Right lobe of liver (tissue), 4 donors: Measurements from ENCODE around the gene UBAP1L.
"Not testable (repeated sequence)": the region's sequence is repeated elsewhere in the genome, so short reads cannot be mapped to it uniquely, and the experiment has no call there.

Experiments used
- POLR2A ChIP-seq: fragments of 450-650 bp; IDR thresholded peaks from one replicate; pipeline ENCODE4 v1.6.1; 2017; ENCODE audit warnings: antibody characterized with exemption, mild to moderate bottlenecking
- TF ChIP-seq, protein P1 (sequence below), 4 donors: fragments of 200-600 bp in 3 of 4; fragments of 450-650 bp in 1 of 4; IDR thresholded peaks; one replicate each; pipeline versions ENCODE4 v1.5.1 to v1.8.0; 2016 to 2022; ENCODE audit warnings: antibody characterized with exemption in 4 of 4, mild to moderate bottlenecking in 2 of 4
- donor health status: DM: no; HTN: no; CAD: no.
- donor health status: DM: no; HTN: no; CAD: no.
- donor health status: DM: no; HTN: yes; CAD: no.

DNA sequence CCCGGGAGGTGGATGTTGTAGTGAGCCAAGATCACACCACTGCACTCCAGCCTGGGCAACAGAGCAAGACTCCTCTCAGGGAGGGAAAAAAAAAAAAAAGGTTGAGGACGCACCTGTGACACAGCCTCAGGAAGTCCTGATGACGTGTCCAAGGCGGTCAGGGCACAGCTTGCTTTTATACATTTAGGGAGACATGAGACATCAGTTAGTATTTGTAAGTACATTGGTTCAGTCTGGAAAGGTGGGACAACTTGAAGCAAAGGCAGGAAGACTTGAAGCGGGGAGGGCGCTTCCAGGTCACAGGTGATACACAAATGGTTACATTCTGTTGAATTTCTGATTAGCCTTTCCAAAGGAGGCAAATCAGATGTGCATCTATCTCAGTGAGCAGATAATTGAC lies 23.6 kb upstream of the UBAP1L start:
- TF ChIP-seq, protein P1, sequence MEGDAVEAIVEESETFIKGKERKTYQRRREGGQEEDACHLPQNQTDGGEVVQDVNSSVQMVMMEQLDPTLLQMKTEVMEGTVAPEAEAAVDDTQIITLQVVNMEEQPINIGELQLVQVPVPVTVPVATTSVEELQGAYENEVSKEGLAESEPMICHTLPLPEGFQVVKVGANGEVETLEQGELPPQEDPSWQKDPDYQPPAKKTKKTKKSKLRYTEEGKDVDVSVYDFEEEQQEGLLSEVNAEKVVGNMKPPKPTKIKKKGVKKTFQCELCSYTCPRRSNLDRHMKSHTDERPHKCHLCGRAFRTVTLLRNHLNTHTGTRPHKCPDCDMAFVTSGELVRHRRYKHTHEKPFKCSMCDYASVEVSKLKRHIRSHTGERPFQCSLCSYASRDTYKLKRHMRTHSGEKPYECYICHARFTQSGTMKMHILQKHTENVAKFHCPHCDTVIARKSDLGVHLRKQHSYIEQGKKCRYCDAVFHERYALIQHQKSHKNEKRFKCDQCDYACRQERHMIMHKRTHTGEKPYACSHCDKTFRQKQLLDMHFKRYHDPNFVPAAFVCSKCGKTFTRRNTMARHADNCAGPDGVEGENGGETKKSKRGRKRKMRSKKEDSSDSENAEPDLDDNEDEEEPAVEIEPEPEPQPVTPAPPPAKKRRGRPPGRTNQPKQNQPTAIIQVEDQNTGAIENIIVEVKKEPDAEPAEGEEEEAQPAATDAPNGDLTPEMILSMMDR (IDR thresholded peaks at IDR 0.05), result not testable (repeated sequence)
- TF ChIP-seq POLR2A, result not testable (repeated sequence)
